Neural progenitor cell (in vitro differentiated cells): ENCODE measurements around the gene TMEM63B. TPM values are rescaled to one million over a fixed set of nuclear protein-coding genes. Genes with fewer than 3 reads are reported as not detected.
A peak's percentile ranks its signal among the peaks of the same experiment; 100 is the strongest.

Experiments
- DNase-seq: peaks from one replicate; pipeline ENCODE4 v3.0.0-alpha.2; 2016; ENCODE audit warnings: low spot score
- H2AFZ ChIP-seq: fragments of 200-600 bp; sonication (generic); replicated peaks from 2 replicates; pipeline ENCODE4 v1.6.1; 2016; ENCODE audit warnings: antibody characterized with exemption
- H3F3A ChIP-seq: fragments of 200-600 bp; sonication (generic); 2 replicates; pipeline ENCODE4 v1.6.1; 2016; ENCODE audit warnings: antibody characterized with exemption, low read depth
- H3K27ac ChIP-seq: fragments of 200-600 bp; sonication (generic); 2 replicates; pipeline ENCODE4 v1.5.1; 2016; ENCODE audit warnings: mild to moderate bottlenecking
- H3K27me3 ChIP-seq: fragments of 200-600 bp; sonication (generic); 2 replicates; pipeline ENCODE4 v1.6.1; 2016; ENCODE audit warnings: mild to moderate bottlenecking, moderate library complexity
- H3K36me3 ChIP-seq: fragments of 200-600 bp; sonication (generic); 2 replicates; pipeline ENCODE4 v1.5.1; 2016
- H3K4me1 ChIP-seq: fragments of 200-600 bp; sonication (generic); 2 replicates; pipeline ENCODE4 v1.6.1; 2016; ENCODE audit warnings: mixed run types
- H3K4me2 ChIP-seq: fragments of 200-600 bp; sonication (generic); 2 replicates; pipeline ENCODE4 v1.6.1; 2016
- H3K4me3 ChIP-seq: fragments of 200-600 bp; sonication (generic); 2 replicates; pipeline ENCODE4 v1.5.1; 2016
- H3K79me2 ChIP-seq: fragments of 200-600 bp; sonication (generic); 2 replicates; pipeline ENCODE4 v1.6.1; 2016; ENCODE audit warnings: low read depth
- H3K9ac ChIP-seq: fragments of 200-600 bp; sonication (generic); 2 replicates; pipeline ENCODE4 v1.6.1; 2016
- H3K9me3 ChIP-seq: fragments of 200-600 bp; sonication (generic); 2 replicates; pipeline ENCODE4 v1.5.1; 2016; ENCODE audit warnings: low read depth
- H4K20me1 ChIP-seq: fragments of 200-600 bp; sonication (generic); 2 replicates; pipeline ENCODE4 v1.6.1; 2016; ENCODE audit warnings: low read depth
- H3K27ac Mint-ChIP-seq: 3 replicates; pipeline ENCODE4 v1.8.0; 2021; ENCODE audit warnings: mixed read lengths
- H3K27me3 Mint-ChIP-seq: 2 replicates; pipeline ENCODE4 v1.8.0; 2022; ENCODE audit warnings: low read depth, mild to moderate bottlenecking, inconsistent platforms, moderate library complexity, mixed read lengths; ENCODE audit not compliant: insufficient read depth
- H3K36me3 Mint-ChIP-seq: 3 replicates; pipeline ENCODE4 v1.8.0; 2021; ENCODE audit warnings: mixed read lengths
- H3K4me1 Mint-ChIP-seq: 3 replicates; pipeline ENCODE4 v1.8.0; 2021; ENCODE audit warnings: mixed read lengths
- H3K4me3 Mint-ChIP-seq: 3 replicates; pipeline ENCODE4 v1.8.0; 2021; ENCODE audit warnings: mild to moderate bottlenecking, moderate library complexity, mixed read lengths
- H3K9me3 Mint-ChIP-seq: 3 replicates; pipeline ENCODE4 v1.8.0; 2020; ENCODE audit warnings: mixed read lengths
- EZH2 ChIP-seq: fragments of 200-600 bp; sonication (generic); IDR thresholded peaks from 2 replicates; pipeline ENCODE4 v1.6.1; 2017; ENCODE audit warnings: antibody characterized with exemption, mild to moderate bottlenecking, moderate library complexity
- EZH2phosphoT487 ChIP-seq: fragments of 200-600 bp; sonication (generic); IDR thresholded peaks from 2 replicates; pipeline ENCODE4 v1.6.1; 2017; ENCODE audit warnings: antibody characterized with exemption
- total RNA-seq: library from RNA; depleted of rRNA; stranded (reverse); fragments of >200 nt; gene quantifications from 2 replicates; pipeline ENCODE4 v1.2.3, GENCODE V29; 2015; ENCODE audit warnings: low replicate concordance
- TF ChIP-seq, protein P1 (sequence below): fragments of 200-600 bp; sonication (generic); IDR thresholded peaks from 2 replicates; pipeline ENCODE4 v1.5.1; 2017; ENCODE audit warnings: antibody characterized with exemption, mild to moderate bottlenecking

The TMEM63B gene
- total RNA-seq, 1 donor from 2014 or later, result 25.4 TPM

DNA sequence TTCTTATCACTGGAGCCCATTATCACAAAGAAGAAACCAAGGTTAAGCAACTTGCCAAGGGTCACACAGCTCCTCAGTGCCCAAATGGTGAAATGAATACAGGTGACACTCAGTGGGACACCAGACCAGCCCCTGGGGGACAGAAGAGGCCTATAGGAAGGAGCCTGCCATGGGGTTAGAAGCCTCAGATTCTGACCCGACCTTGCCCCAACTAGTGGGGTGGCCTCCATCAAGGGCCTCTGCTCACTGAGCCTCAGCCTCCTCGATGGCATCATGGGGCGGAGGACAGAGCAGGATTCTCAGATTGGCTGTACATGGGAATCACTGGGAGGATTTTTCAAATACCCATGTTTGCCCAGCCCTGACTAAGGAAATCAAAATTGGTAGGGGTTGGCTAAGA lies 47.7 kb upstream of the TMEM63B start:
- peaks cover 54% of the 10 kb centered on the region for H3K4me1 ChIP-seq
- no peak overlapping the region for H3K4me2 ChIP-seq
- H3K27ac Mint-ChIP-seq, result peak overlapping the region; percentile 3
- peaks cover 8% of the 10 kb centered on the region for H3K27me3 Mint-ChIP-seq
- peaks cover 4% of the 10 kb centered on the region for H3K36me3 Mint-ChIP-seq
- H3K4me3 ChIP-seq, result no peak overlapping the region
- H4K20me1 ChIP-seq, result no peaks in the 10 kb centered on the region
- no peak overlapping the region for H3K27ac ChIP-seq
- peaks cover 21% of the 10 kb centered on the region for H3K27me3 ChIP-seq
- H3K9me3 Mint-ChIP-seq, result no peaks in the 10 kb centered on the region
- no peak overlapping the region for H3K9ac ChIP-seq
- no peaks in the 10 kb centered on the region for H3K79me2 ChIP-seq
- no peak overlapping the region for H3K4me3 Mint-ChIP-seq
- no peak for DNase-seq
- peaks cover 35% of the 10 kb centered on the region for H3F3A ChIP-seq
- H3K4me1 Mint-ChIP-seq, result peaks cover 52% of the 10 kb centered on the region
- no peaks in the 10 kb centered on the region for H3K9me3 ChIP-seq
- no peaks in the 10 kb centered on the region for H3K36me3 ChIP-seq
- TF ChIP-seq EZH2phosphoT487 (no peak), EZH2 (no peak)
- TF ChIP-seq, protein P1, sequence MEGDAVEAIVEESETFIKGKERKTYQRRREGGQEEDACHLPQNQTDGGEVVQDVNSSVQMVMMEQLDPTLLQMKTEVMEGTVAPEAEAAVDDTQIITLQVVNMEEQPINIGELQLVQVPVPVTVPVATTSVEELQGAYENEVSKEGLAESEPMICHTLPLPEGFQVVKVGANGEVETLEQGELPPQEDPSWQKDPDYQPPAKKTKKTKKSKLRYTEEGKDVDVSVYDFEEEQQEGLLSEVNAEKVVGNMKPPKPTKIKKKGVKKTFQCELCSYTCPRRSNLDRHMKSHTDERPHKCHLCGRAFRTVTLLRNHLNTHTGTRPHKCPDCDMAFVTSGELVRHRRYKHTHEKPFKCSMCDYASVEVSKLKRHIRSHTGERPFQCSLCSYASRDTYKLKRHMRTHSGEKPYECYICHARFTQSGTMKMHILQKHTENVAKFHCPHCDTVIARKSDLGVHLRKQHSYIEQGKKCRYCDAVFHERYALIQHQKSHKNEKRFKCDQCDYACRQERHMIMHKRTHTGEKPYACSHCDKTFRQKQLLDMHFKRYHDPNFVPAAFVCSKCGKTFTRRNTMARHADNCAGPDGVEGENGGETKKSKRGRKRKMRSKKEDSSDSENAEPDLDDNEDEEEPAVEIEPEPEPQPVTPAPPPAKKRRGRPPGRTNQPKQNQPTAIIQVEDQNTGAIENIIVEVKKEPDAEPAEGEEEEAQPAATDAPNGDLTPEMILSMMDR, result no peak
- H2AFZ ChIP-seq, result no peak overlapping the region

DNA sequence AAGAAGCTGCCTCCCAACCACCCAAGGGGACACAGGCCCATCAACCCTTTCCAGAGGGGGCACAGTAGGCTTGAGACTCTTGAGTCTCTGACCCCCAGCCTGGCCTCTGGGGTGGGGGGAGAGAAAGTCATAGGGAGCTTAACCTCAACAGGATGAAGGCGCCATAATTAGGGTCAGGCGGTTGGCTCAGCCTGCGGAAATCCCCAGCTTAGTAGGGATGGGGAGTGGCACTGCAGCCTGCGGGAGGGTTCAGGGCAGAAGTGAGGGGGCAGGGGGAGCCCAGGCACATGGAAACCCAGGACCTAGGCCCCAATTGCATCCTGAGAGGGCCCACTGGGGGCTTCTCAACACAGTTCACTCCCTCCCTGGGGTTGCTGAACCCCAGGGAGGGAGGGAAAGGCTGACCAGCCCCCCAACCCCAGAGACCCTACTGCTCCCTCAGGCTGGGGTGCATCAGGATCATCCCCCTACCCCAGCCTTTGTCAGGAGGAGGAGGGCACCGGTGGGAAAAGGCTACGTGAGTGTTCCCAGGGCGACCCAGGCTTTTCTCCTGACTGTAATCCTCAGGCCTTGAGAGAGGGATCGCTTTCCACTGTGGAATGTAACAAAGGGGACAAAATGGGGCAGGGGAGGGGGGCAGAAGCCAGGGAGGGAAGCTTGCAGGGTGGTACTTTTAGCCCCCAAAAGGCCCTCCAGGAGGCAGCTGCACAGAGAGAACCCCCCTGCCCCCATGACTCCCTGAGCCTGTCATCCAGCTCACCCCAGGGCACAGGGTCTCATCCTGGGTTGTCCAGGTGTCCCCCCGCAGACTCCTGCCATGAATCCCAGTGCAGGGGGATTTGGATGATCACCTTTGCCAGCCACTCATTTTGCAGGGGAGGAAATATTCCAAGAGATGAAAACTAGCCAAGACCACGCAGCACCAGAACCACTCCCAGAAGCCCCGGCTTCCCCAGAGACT lies 46.5 kb upstream of the TMEM63B start:
- H3K9me3 ChIP-seq, result no peaks in the 10 kb centered on the region
- peaks cover 54% of the 10 kb centered on the region for H3K4me1 Mint-ChIP-seq

DNA sequence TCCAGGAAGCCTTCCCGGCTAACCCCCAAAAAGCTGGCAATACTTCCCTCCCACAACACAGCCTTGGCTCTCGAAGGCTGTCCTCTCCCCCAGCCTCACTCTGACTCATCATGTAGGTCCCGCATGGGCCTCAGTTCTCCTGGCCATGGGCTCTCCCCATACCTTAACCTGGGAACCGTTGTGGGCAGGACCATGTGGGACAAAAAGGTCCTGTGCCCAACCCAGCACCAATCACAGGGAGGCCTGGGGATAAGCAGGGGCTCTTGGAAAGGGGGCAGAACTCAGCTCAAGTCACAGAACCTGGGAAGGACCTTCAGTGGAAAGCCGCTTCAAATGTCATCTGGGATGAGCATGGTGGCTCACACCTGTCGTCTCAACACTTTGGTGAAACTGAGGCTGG lies 45.6 kb upstream of the TMEM63B start:
- Histone ChIP-seq H3K36me3 (no peaks in the 10 kb centered on the region), H4K20me1 (no peaks in the 10 kb centered on the region), H3F3A (peaks cover 19% of the 10 kb centered on the region), H3K9ac (no peak overlapping the region), H3K4me3 (no peak overlapping the region), H3K9me3 (no peaks in the 10 kb centered on the region), H3K79me2 (no peaks in the 10 kb centered on the region), H3K27me3 (peaks cover 12% of the 10 kb centered on the region), H3K4me1 (peaks cover 44% of the 10 kb centered on the region), H3K4me2 (no peak overlapping the region), H2AFZ (no peak overlapping the region), H3K27ac (no peak overlapping the region)
- peaks cover 4% of the 10 kb centered on the region for H3K36me3 Mint-ChIP-seq
- no peaks in the 10 kb centered on the region for H3K9me3 Mint-ChIP-seq
- no peak overlapping the region for H3K27ac Mint-ChIP-seq
- H3K4me1 Mint-ChIP-seq, result peaks cover 49% of the 10 kb centered on the region
- peaks cover 8% of the 10 kb centered on the region for H3K27me3 Mint-ChIP-seq
- TF ChIP-seq EZH2 (no peak), EZH2phosphoT487 (no peak)
- TF ChIP-seq, protein P1, result no peak
- no peak for DNase-seq
- no peak overlapping the region for H3K4me3 Mint-ChIP-seq

More for the DNA sequence above, 46.5 kb upstream of the TMEM63B start:
- Histone ChIP-seq H3K4me3 (no peak overlapping the region), H4K20me1 (no peaks in the 10 kb centered on the region), H3K27ac (peak overlapping the region; percentile 86), H3K27me3 (peaks cover 21% of the 10 kb centered on the region), H3K4me1 (peaks cover 53% of the 10 kb centered on the region), H3K9ac (peak overlapping the region; percentile 22), H3K36me3 (no peaks in the 10 kb centered on the region), H3K4me2 (peak overlapping the region; percentile 37), H3F3A (peaks cover 24% of the 10 kb centered on the region), H2AFZ (no peak overlapping the region), H3K79me2 (no peaks in the 10 kb centered on the region)
- peak; percentile 72 for DNase-seq
- H3K4me3 Mint-ChIP-seq, result no peak overlapping the region
- H3K36me3 Mint-ChIP-seq, result peaks cover 4% of the 10 kb centered on the region
- TF ChIP-seq, protein P1, result no peak
- TF ChIP-seq EZH2phosphoT487 (no peak), EZH2 (no peak)
- peak overlapping the region; percentile 87 for H3K27ac Mint-ChIP-seq
- no peaks in the 10 kb centered on the region for H3K9me3 Mint-ChIP-seq
- peaks cover 8% of the 10 kb centered on the region for H3K27me3 Mint-ChIP-seq
